Tibial nerve (tissue), 4 donors: ENCODE measurements around the gene PIEZO2.

ENCODE experiments used
- CTCF ChIP-seq, 5 experiments: fragments of 200-600 bp in 3 of 5; fragments of 450-650 bp in 2 of 5; sonication (generic) in 3 of 5; IDR thresholded peaks; one replicate each; pipeline ENCODE4 v1.5.1; 2016 to 2019; ENCODE audit warnings: antibody characterized with exemption in 5 of 5, mild to moderate bottlenecking in 3 of 5, moderate library complexity in 2 of 5
- EP300 ChIP-seq, 2 donors: sonication (generic); formaldehyde crosslinking; IDR thresholded peaks; one replicate each; pipeline ENCODE4 v1.6.1; 2017; ENCODE audit warnings: antibody characterized with exemption in 2 of 2, mild to moderate bottlenecking in 1 of 2
- POLR2A ChIP-seq, 2 donors: fragments of 450-650 bp; IDR thresholded peaks; one replicate each; pipeline ENCODE4 v1.6.1; 2017; ENCODE audit warnings: antibody characterized with exemption in 2 of 2, mild to moderate bottlenecking in 2 of 2, moderate library complexity in 2 of 2

GRCh38 chr18:10690035-10690329 is 459.4 kb downstream of the PIEZO2 start:
- TF ChIP-seq CTCF (IDR thresholded peaks at IDR 0.05) (no peak), EP300 (IDR thresholded peaks at IDR 0.05) (no peak), POLR2A (IDR thresholded peaks at IDR 0.05) (no peak)
